K562 (cell line): ENCODE results near the gene ZNF516. TPM values are rescaled to one million over a fixed set of nuclear protein-coding genes. Genes with fewer than 3 reads are reported as not detected.

ENCODE experiments used
- ATAC-seq: fragments of 200-7000 bp; cut with Tn5 transposase; 3 replicates; pipeline ENCODE4 v1.9.1; 2020; ENCODE audit warnings: moderate library complexity
- BruUV-seq: library from RNA; stranded (reverse); fragments of 400-500 nt; replicated peaks from 2 replicates; lab custom pipeline; 2021; lab: Mats Ljungman, UMichigan
- CTCF ChIA-PET: fragments of 300-600 bp; formaldehyde crosslinking; extraction: SDS; loops from one replicate; lab custom pipeline; 2021; ENCODE audit warnings: low intra/inter-chr PET ratio; lab: Yijun Ruan, JAX
- POLR2A ChIA-PET: fragments of 300-600, 350-650 bp; sonication (Branson Sonifier 250); formaldehyde crosslinking; extraction: SDS; loops from one replicate; lab custom pipeline; 2021; ENCODE audit warnings: antibody characterized with exemption, inconsistent platforms; lab: Yijun Ruan, JAX
- DNase-seq, 4 experiments: peaks; one replicate each; pipeline versions ENCODE4 v3.0.0 to v3.0.0-alpha.2; 2011 to 2018; ENCODE audit warnings: low spot score in 3 of 4, mixed read lengths in 3 of 4; ENCODE audit errors: extremely low read depth in 1 of 4
- FAIRE-seq: peaks from 2 replicates; lab custom pipeline; 2011; peaks lifted over from hg19 to GRCh38; lab: Jason Lieb, UNC
- H2AFZ ChIP-seq: 2 replicates; pipeline ENCODE4 v1.6.0; 2011; ENCODE audit warnings: low read depth, low read length, control low read depth, inconsistent platforms
- H3K27ac ChIP-seq: fragments of 200-600 bp; 3 replicates; pipeline ENCODE4 v1.8.0; 2011; ENCODE audit warnings: low read depth, mild to moderate bottlenecking, control low read depth, inconsistent platforms, low read length, moderate library complexity, mixed read lengths; ENCODE audit errors: extremely low read depth
- H3K27me3 ChIP-seq, 2 experiments: fragments of 300-600 bp in 1 of 2; 2 replicates in 1 of 2; 3 replicates in 1 of 2; pipeline versions ENCODE4 v1.6.0 to v1.8.0; 2011; ENCODE audit warnings: inconsistent platforms in 2 of 2, low read length in 2 of 2, mild to moderate bottlenecking in 1 of 2, mixed read lengths in 1 of 2, moderate library complexity in 1 of 2; ENCODE audit not compliant: control insufficient read depth in 2 of 2, insufficient read depth in 2 of 2
- H3K36me3 ChIP-seq: fragments of 300-600 bp; 3 replicates; pipeline ENCODE4 v1.8.0; 2011; ENCODE audit warnings: mild to moderate bottlenecking, low read length, inconsistent platforms; ENCODE audit not compliant: control insufficient read depth, insufficient read depth
- H3K4me1 ChIP-seq, 2 experiments: fragments of 200-600 bp in 1 of 2; replicated peaks in 1 of 2; 2 replicates in 1 of 2; 3 replicates in 1 of 2; pipeline versions ENCODE4 v1.5.1 to v1.8.0; 2011; ENCODE audit warnings: inconsistent platforms in 2 of 2, low read length in 2 of 2, mild to moderate bottlenecking in 1 of 2, mixed read lengths in 1 of 2, moderate library complexity in 1 of 2; ENCODE audit not compliant: control insufficient read depth in 2 of 2, insufficient read depth in 2 of 2
- H3K4me2 ChIP-seq: 2 replicates; pipeline ENCODE4 v1.6.1; 2011; ENCODE audit warnings: low read length, control low read depth, inconsistent platforms, mixed read lengths; ENCODE audit not compliant: insufficient read depth
- H3K4me3 ChIP-seq: fragments of 200-600 bp; sonication (generic), shearing (Covaris generic); 2 replicates; pipeline ENCODE4 v1.5.1; 2016; ENCODE audit warnings: control low read depth, inconsistent platforms
- H3K79me2 ChIP-seq: fragments of 200-600 bp; 3 replicates; pipeline ENCODE4 v1.8.0; 2011; ENCODE audit warnings: low read length, inconsistent platforms; ENCODE audit not compliant: control insufficient read depth, insufficient read depth
- H3K9ac ChIP-seq, 2 experiments: 2 replicates each; pipeline versions ENCODE4 v1.6.0 to v1.6.1; 2011; ENCODE audit warnings: low read depth in 2 of 2, low read length in 2 of 2, control low read depth in 1 of 2, inconsistent platforms in 1 of 2, mild to moderate bottlenecking in 1 of 2, mixed read lengths in 1 of 2; ENCODE audit not compliant: insufficient read depth in 1 of 2
- H3K9me1 ChIP-seq: one replicate; pipeline ENCODE4 v1.6.0; 2011; ENCODE audit warnings: inconsistent platforms, mild to moderate bottlenecking, low read length, moderate library complexity; ENCODE audit not compliant: control insufficient read depth, insufficient read depth
- H3K9me3 ChIP-seq: replicated peaks from 2 replicates; pipeline ENCODE4 v1.5.1; 2011; ENCODE audit warnings: low read depth, low read length, inconsistent platforms; ENCODE audit not compliant: control insufficient read depth, insufficient read depth
- H4K20me1 ChIP-seq: replicated peaks from 2 replicates; pipeline ENCODE4 v1.6.1; 2011; ENCODE audit warnings: low read length, inconsistent platforms, mixed read lengths; ENCODE audit not compliant: control insufficient read depth, insufficient read depth
- BRD4 ChIP-seq: fragments of 200-600 bp; sonication (generic); IDR thresholded peaks from 2 replicates; pipeline ENCODE4 v1.6.1; 2017; ENCODE audit warnings: inconsistent platforms
- CTBP1 ChIP-seq: fragments of 450-650 bp; IDR thresholded peaks from 2 replicates; pipeline ENCODE4 v1.6.1; 2016; ENCODE audit warnings: borderline replicate concordance
- HNRNPLL ChIP-seq: fragments of 200-400 bp; formaldehyde crosslinking; IDR thresholded peaks from 2 replicates; pipeline ENCODE4 v1.6.1; 2017; ENCODE audit warnings: low read length, low read depth, mild to moderate bottlenecking; ENCODE audit not compliant: poor library complexity, severe bottlenecking
- HSF4 ChIP-seq: fragments of 250-450 bp; sonication (Bioruptor Pico); IDR thresholded peaks from 2 replicates; pipeline ENCODE4 v2.1.2; 2022; ENCODE audit warnings: mild to moderate bottlenecking, moderate library complexity, borderline replicate concordance
- JUN ChIP-seq, 2 experiments: sonication (generic) in 1 of 2; formaldehyde crosslinking in 1 of 2; IDR thresholded peaks; 2 replicates each; pipeline versions ENCODE4 v1.6.1 to v1.8.0; 2012 to 2022; ENCODE audit warnings: borderline replicate concordance in 2 of 2, mild to moderate bottlenecking in 2 of 2, improper control_type of control experiment in 1 of 2, low read depth in 1 of 2, low read length in 1 of 2, missing genetic modification reagents in 1 of 2
- MAZ ChIP-seq, 2 experiments: fragments of 450-650 bp in 1 of 2; sonication (generic) in 1 of 2; formaldehyde crosslinking; IDR thresholded peaks in 1 of 2; conservative IDR thresholded peaks in 1 of 2; 2 replicates each; pipeline versions ENCODE4 v1.4.0 to v1.5.0; 2020; ENCODE audit warnings: mild to moderate bottlenecking in 1 of 2, missing genetic modification reagents in 1 of 2
- NCOA2 ChIP-seq, 2 experiments: fragments of 450-650 bp; IDR thresholded peaks; 2 replicates each; pipeline ENCODE4 v1.6.1; 2018; ENCODE audit warnings: mild to moderate bottlenecking in 2 of 2, moderate library complexity in 1 of 2; ENCODE audit not compliant: partially characterized antibody in 2 of 2
- TAF1 ChIP-seq: IDR thresholded peaks from 2 replicates; pipeline ENCODE4 v1.6.1; 2011; ENCODE audit warnings: mild to moderate bottlenecking, low read length, moderate library complexity; ENCODE audit not compliant: insufficient read depth, control insufficient read depth, severe bottlenecking; ENCODE audit errors: extremely low read depth
- ZC3H11A ChIP-seq: IDR thresholded peaks from 2 replicates; pipeline ENCODE4 v1.6.1; 2012; ENCODE audit warnings: low read depth, low read length, improper control_type of control experiment
- ZEB2 ChIP-seq: fragments of 450-650 bp; IDR thresholded peaks from 2 replicates; pipeline ENCODE4 v1.6.1; 2016
- ZNF444 ChIP-seq: fragments of 250-450 bp; sonication (Bioruptor Pico); IDR thresholded peaks from 2 replicates; pipeline ENCODE4 v1.4.0; 2020; ENCODE audit warnings: mild to moderate bottlenecking, moderate library complexity
- ZNF780A ChIP-seq: fragments of 250-450 bp; sonication (Bioruptor Pico); IDR thresholded peaks from 2 replicates; pipeline ENCODE4 v1.5.0; 2021; ENCODE audit warnings: mild to moderate bottlenecking
- WGBS: fragments of 100-300 bp; shearing (Covaris generic); methylation state at CpG from one replicate; pipeline ENCODE4 v1.1.6; 2016; ENCODE audit warnings: low coverage, mixed read lengths; ENCODE audit not compliant: insufficient coverage; ENCODE audit errors: missing lambda C conversion rate; 5-methylcytosine and 5-hydroxymethylcytosine counted together
- in situ Hi-C: fragments of 300-500 bp; cut with MboI; formaldehyde crosslinking; loops from 4 replicates; pipeline ENCODE4 v1.15.0; 2018; ENCODE audit warnings: inconsistent platforms, mixed read lengths
- intact Hi-C: fragments of 100-400 bp; cut with micrococcal nuclease; formaldehyde crosslinking; loops from 2 replicates; pipeline ENCODE4 v1.14.2; 2022
- polyA plus RNA-seq, 8 experiments: library from polyadenylated mRNA; depleted of rRNA in 4 of 8; stranded (reverse) in 5 of 8; unstranded in 3 of 8; fragments of >200 nt; fragmentation: Nextera tagmentation in 2 of 8; fragmentation: Illumina TruSeq in 1 of 8; extraction: Ambion mirVana in 2 of 8; extraction: Trizol in 1 of 8; gene quantifications; 2 replicates each; pipeline versions ENCODE4 v1.2.1 to v1.2.3, GENCODE V29; 2011 to 2014; ENCODE audit warnings: inconsistent platforms in 1 of 8, missing spikeins in 1 of 8
- total RNA-seq, 7 experiments: library from RNA; depleted of rRNA in 6 of 7; stranded (reverse); fragments of >200 nt in 6 of 7; fragmentation: Illumina TruSeq in 2 of 7; extraction: Trizol in 2 of 7; gene quantifications; 2 replicates each; pipeline versions ENCODE4 v1.2.1 to v1.2.3, GENCODE V29; 2011 to 2021; ENCODE audit warnings: low replicate concordance in 1 of 7

Gene ZNF516
- total and polyA plus RNA-seq, 9 of the 15 experiments (the other 6 are each of a cell fraction or from before 2014, with no cell fraction given): 0.04 to 0.20 (median 0.08) TPM; not detected in 3

DNA sequence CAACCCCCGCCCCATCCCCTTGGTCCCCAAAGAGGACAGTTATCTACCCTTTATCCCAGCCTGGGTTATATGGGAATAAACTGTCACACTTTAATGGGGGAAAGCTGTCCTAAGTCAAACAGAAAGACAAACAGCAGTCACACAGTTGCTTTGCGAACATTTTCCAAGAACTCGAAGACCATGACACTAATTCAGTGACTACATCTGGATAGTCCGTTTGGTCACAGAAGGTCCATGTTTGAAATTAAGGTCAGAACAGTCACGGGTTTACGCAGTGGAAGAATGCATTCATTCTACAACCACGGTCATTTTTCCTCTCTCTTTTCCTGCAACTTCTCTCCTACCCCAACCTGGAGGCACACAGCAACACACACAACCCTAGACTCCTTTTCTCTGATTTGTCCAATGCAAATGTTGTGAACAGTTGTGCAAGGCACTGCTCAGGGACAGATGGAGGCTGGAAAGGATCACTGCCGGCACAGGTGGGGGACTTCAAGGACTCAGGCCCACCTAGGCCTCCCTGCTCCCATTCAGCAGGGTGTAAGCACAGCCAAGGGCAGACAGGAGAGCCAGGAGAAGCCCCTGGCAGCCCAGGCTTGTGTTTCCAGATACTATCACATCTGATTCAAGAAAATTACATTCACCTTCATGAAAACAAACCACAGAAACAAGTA lies 39.9 kb downstream of the ZNF516 start:
- H3K9ac ChIP-seq: no peak overlapping the region
- no peak for ATAC-seq
- no peak overlapping the region for H3K4me3 ChIP-seq
- DNase-seq: no peak
- intact Hi-C loops (no loop called here), in situ Hi-C loops (no loop called here)
- no peaks in the 10 kb centered on the region for H3K9me3 ChIP-seq
- H3K27ac ChIP-seq: no peak overlapping the region
- WGBS: 3% methylated on average over 7 of the region's 8 CpGs
- H3K9me1 ChIP-seq: no peaks in the 10 kb centered on the region
- no peaks in the 10 kb centered on the region for H3K79me2 ChIP-seq
- H3K36me3 ChIP-seq: no peaks in the 10 kb centered on the region
- H3K4me1 ChIP-seq: no peaks in the 10 kb centered on the region
- BruUV-seq: no TSS peak
- H3K27me3 ChIP-seq: peaks cover 7 to 38% of the 10 kb centered on the region in 2 experiments; a peak in 4 of 5 replicates
- ChIA-PET CTCF (no interaction called here), POLR2A (no interaction called here)
- H4K20me1 ChIP-seq: no peaks in the 10 kb centered on the region
- no peak for TF ChIP-seq HNRNPLL
- no peak for TF ChIP-seq TAF1
- TF ChIP-seq ZNF444: no peak
- no peak for TF ChIP-seq MAZ (CRISPR knock-in tag; conservative IDR thresholded peaks at IDR 0.05 in 1 of 2, IDR thresholded peaks at IDR 0.05 in 1 of 2)
- no peak for TF ChIP-seq CTBP1
- no peak for TF ChIP-seq JUN (IDR thresholded peaks at IDR 0.05; ENCODE audit: borderline replicate concordance, low read depth, low read length)
- no peak for TF ChIP-seq JUN (CRISPR knock-in tag; IDR thresholded peaks at IDR 0.05; ENCODE audit: borderline replicate concordance)
- no peak for TF ChIP-seq ZEB2
- TF ChIP-seq ZNF780A (CRISPR knock-in tag): no peak
- TF ChIP-seq NCOA2 (IDR thresholded peaks at IDR 0.05; ENCODE audit: partially characterized antibody in 2 of 2): no peak
- TF ChIP-seq BRD4: no peak
- no peak for TF ChIP-seq HSF4 (CRISPR knock-in tag)
- TF ChIP-seq ZC3H11A: no peak
- H3K4me2 ChIP-seq: no peak overlapping the region
- no peak overlapping the region for H2AFZ ChIP-seq
- no peak for FAIRE-seq
